Testis (tissue), 2 donors: Measurements from ENCODE around the gene VOPP1.

ENCODE experiments used
- POLR2A ChIP-seq: fragments of 450-650 bp; IDR thresholded peaks from one replicate; pipeline ENCODE4 v1.6.1; 2017; ENCODE audit warnings: antibody characterized with exemption, mild to moderate bottlenecking, moderate library complexity
- TF ChIP-seq, protein P1 (sequence below), 3 experiments: fragments of 450-650 bp in 2 of 3; fragments of 200-600 bp in 1 of 3; sonication (generic) in 1 of 3; IDR thresholded peaks; one replicate each; pipeline ENCODE4 v1.5.1; 2016 to 2019; ENCODE audit warnings: antibody characterized with exemption in 3 of 3, mild to moderate bottlenecking in 2 of 3, moderate library complexity in 1 of 3

DNA sequence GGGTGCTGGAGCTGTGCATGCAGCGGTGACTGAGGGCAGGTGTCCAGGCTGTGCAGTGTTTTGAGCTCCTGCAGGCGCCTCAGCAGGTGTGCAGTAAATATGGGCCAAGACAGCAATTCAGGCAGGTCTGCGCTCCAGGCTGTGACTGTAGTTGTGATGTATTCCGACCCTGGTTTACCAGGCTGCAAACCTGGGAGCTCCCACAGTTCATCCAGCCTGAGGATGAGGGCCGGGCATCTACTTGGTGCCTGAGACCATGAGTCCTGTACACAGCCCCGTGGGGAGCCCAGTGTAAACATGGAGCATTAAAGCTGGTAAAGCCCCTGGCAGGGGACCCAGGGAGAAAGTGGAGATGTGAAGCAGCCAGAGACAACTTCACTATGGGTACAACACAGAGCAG, 82.8 kb downstream of the VOPP1 start:
- TF ChIP-seq, protein P1, sequence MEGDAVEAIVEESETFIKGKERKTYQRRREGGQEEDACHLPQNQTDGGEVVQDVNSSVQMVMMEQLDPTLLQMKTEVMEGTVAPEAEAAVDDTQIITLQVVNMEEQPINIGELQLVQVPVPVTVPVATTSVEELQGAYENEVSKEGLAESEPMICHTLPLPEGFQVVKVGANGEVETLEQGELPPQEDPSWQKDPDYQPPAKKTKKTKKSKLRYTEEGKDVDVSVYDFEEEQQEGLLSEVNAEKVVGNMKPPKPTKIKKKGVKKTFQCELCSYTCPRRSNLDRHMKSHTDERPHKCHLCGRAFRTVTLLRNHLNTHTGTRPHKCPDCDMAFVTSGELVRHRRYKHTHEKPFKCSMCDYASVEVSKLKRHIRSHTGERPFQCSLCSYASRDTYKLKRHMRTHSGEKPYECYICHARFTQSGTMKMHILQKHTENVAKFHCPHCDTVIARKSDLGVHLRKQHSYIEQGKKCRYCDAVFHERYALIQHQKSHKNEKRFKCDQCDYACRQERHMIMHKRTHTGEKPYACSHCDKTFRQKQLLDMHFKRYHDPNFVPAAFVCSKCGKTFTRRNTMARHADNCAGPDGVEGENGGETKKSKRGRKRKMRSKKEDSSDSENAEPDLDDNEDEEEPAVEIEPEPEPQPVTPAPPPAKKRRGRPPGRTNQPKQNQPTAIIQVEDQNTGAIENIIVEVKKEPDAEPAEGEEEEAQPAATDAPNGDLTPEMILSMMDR (IDR thresholded peaks at IDR 0.05): no peak
- no peak for TF ChIP-seq POLR2A
